ENCODE results near the gene UCK1.

Gene UCK1

GRCh38 chr9:131575946-131576853 is 45.1 kb upstream of the UCK1 start:
- DNase-seq (ENCODE audit: low read depth in 1 of 2, low spot score in 1 of 2): no peak

GRCh38 chr9:131574730-131575640 is 43.9 kb upstream of the UCK1 start:
- TF ChIP-seq CTCF (IDR thresholded peaks at IDR 0.05; ENCODE audit: insufficient read depth, low read length) (no peak), POLR2AphosphoS5 (IDR thresholded peaks at IDR 0.05; ENCODE audit: low read depth) (peak; percentile 10; the same call in 1 of the 2 replicates)
- no peak overlapping the region for H3K4me3 ChIP-seq (replicated peaks; ENCODE audit: insufficient read depth, low read length)
- no peak overlapping the region for H3K27ac ChIP-seq (replicated peaks)
- H3K27me3 ChIP-seq (ENCODE audit: insufficient read depth, poor library complexity, severe bottlenecking): no peaks in the 10 kb centered on the region
- DNase-seq (ENCODE audit: low read depth in 1 of 2, low spot score in 1 of 2): no peak

More at GRCh38 chr9:131575946-131576853, 45.1 kb upstream of the UCK1 start:
- no peak overlapping the region for H3K27ac ChIP-seq (replicated peaks)
- no peaks in the 10 kb centered on the region for H3K27me3 ChIP-seq (ENCODE audit: insufficient read depth, poor library complexity, severe bottlenecking)
- H3K4me3 ChIP-seq (replicated peaks; ENCODE audit: insufficient read depth, low read length): no peak overlapping the region
- TF ChIP-seq SPI1 (IDR thresholded peaks at IDR 0.05; ENCODE audit: borderline replicate concordance, low read depth): no peak

GRCh38 chr9:131567910-131568309 is 36.8 kb upstream of the UCK1 start:
- Histone ChIP-seq H3K4me3 (replicated peaks; ENCODE audit: insufficient read depth, low read length) (no peak overlapping the region), H3K27me3 (ENCODE audit: insufficient read depth, poor library complexity, severe bottlenecking) (no peaks in the 10 kb centered on the region), H3K27ac (replicated peaks) (no peak overlapping the region)
- TF ChIP-seq CTCF (IDR thresholded peaks at IDR 0.05; ENCODE audit: insufficient read depth, low read length) (no peak), POLR2AphosphoS5 (IDR thresholded peaks at IDR 0.05; ENCODE audit: low read depth) (no peak), REST (IDR thresholded peaks at IDR 0.05; ENCODE audit: insufficient replicate concordance, low read depth) (no peak), SPI1 (IDR thresholded peaks at IDR 0.05; ENCODE audit: borderline replicate concordance, low read depth) (no peak), GABPA (IDR thresholded peaks at IDR 0.05; ENCODE audit: low read depth) (no peak)
- DNase-seq (ENCODE audit: low read depth in 1 of 2, low spot score in 1 of 2): no peak

GRCh38 chr9:131566158-131566557 is 35.1 kb upstream of the UCK1 start:
- no peaks in the 10 kb centered on the region for H3K27me3 ChIP-seq (ENCODE audit: insufficient read depth, poor library complexity, severe bottlenecking)
- no peak overlapping the region for H3K27ac ChIP-seq (replicated peaks)
- H3K4me3 ChIP-seq (replicated peaks; ENCODE audit: insufficient read depth, low read length): no peak overlapping the region
- TF ChIP-seq GABPA (IDR thresholded peaks at IDR 0.05; ENCODE audit: low read depth): no peak
- TF ChIP-seq SPI1 (IDR thresholded peaks at IDR 0.05; ENCODE audit: borderline replicate concordance, low read depth): no peak
- TF ChIP-seq CTCF (IDR thresholded peaks at IDR 0.05; ENCODE audit: insufficient read depth, low read length): no peak
- TF ChIP-seq REST (IDR thresholded peaks at IDR 0.05; ENCODE audit: insufficient replicate concordance, low read depth): no peak
- TF ChIP-seq POLR2AphosphoS5 (IDR thresholded peaks at IDR 0.05; ENCODE audit: low read depth): no peak
- DNase-seq (ENCODE audit: low read depth in 1 of 2, low spot score in 1 of 2): no peak
